Activated CD8-positive, alpha-beta T cell treated with anti-CD3 and anti-CD28 coated beads for 36 hours (primary cell): ENCODE measurements around the gene SAFB. TPM values are rescaled to one million over a fixed set of nuclear protein-coding genes. Genes with fewer than 3 reads are reported as not detected.

Experiments used
- ATAC-seq: fragments of 200-7000 bp; cut with Tn5 transposase; one replicate; pipeline ENCODE4 v1.10.0; 2021; ENCODE audit warnings: mild to moderate bottlenecking, moderate library complexity
- CTCF ChIA-PET: fragments of 350-600 bp; sonication (Branson Sonifier 250); formaldehyde crosslinking; loops from one replicate; lab custom pipeline; 2021; ENCODE audit warnings: antibody characterized with exemption; lab: Charles Lee
- POLR2A ChIA-PET: fragments of 350-600 bp; sonication (Branson Sonifier 250); formaldehyde crosslinking; loops from one replicate; lab custom pipeline; 2021; ENCODE audit warnings: antibody characterized with exemption; lab: Charles Lee
- DNase-seq: peaks from one replicate; pipeline ENCODE4 v3.0.0-alpha.2; 2020
- H3K27ac Mint-ChIP-seq: one replicate; pipeline ENCODE4 v1.8.0; 2021; ENCODE audit warnings: mild to moderate bottlenecking, mixed read lengths
- H3K27me3 Mint-ChIP-seq: one replicate; pipeline ENCODE4 v1.8.0; 2021; ENCODE audit warnings: mixed read lengths
- H3K36me3 Mint-ChIP-seq: one replicate; pipeline ENCODE4 v1.8.0; 2021; ENCODE audit warnings: low read depth, mixed read lengths
- H3K4me1 Mint-ChIP-seq: one replicate; pipeline ENCODE4 v1.8.0; 2021; ENCODE audit warnings: low read depth, mixed read lengths
- H3K4me3 Mint-ChIP-seq: one replicate; pipeline ENCODE4 v1.8.0; 2021; ENCODE audit warnings: mild to moderate bottlenecking, moderate library complexity, mixed read lengths
- H3K9me3 Mint-ChIP-seq: one replicate; pipeline ENCODE4 v1.8.0; 2021; ENCODE audit warnings: mixed read lengths
- intact Hi-C: fragments of 100-400 bp; cut with micrococcal nuclease; formaldehyde crosslinking; loops from one replicate; pipeline ENCODE4 v1.10.0; 2022
- total RNA-seq, 2 experiments: library from RNA; stranded (reverse); gene quantifications; one replicate each; pipeline ENCODE4 v1.2.3, GENCODE V29; 2021
- TF ChIP-seq, protein P1 (sequence below): fragments of 200-600 bp; IDR thresholded peaks from one replicate; pipeline ENCODE4 v1.8.0; 2022; ENCODE audit warnings: antibody characterized with exemption, mild to moderate bottlenecking

SAFB gene
- total RNA-seq, 2 experiments from 2014 or later: 124 to 132 TPM

- TF ChIP-seq, protein P1, sequence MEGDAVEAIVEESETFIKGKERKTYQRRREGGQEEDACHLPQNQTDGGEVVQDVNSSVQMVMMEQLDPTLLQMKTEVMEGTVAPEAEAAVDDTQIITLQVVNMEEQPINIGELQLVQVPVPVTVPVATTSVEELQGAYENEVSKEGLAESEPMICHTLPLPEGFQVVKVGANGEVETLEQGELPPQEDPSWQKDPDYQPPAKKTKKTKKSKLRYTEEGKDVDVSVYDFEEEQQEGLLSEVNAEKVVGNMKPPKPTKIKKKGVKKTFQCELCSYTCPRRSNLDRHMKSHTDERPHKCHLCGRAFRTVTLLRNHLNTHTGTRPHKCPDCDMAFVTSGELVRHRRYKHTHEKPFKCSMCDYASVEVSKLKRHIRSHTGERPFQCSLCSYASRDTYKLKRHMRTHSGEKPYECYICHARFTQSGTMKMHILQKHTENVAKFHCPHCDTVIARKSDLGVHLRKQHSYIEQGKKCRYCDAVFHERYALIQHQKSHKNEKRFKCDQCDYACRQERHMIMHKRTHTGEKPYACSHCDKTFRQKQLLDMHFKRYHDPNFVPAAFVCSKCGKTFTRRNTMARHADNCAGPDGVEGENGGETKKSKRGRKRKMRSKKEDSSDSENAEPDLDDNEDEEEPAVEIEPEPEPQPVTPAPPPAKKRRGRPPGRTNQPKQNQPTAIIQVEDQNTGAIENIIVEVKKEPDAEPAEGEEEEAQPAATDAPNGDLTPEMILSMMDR: no peak
- ATAC-seq (no peak), DNase-seq (no peak)
- CTCF ChIA-PET: interaction anchor here (0.7 to 4.2 kb wide), 5 partner anchors 10 to 184 kb away, joined by 3 to 32 read pairs (median 3); partner anchors contain the start of gene RPL36
- peak overlapping the region; percentile 100 for H3K4me3 Mint-ChIP-seq
- POLR2A ChIA-PET: interaction anchor here (0.6 to 5.7 kb wide), 5 partner anchors 11 to 71 kb away, joined by 3 to 17 read pairs (median 4); partner anchors contain the start of gene RPL36
- no peaks in the 10 kb centered on the region for H3K9me3 Mint-ChIP-seq
- H3K36me3 Mint-ChIP-seq: peaks cover 58% of the 10 kb centered on the region
- peaks cover 45% of the 10 kb centered on the region for H3K4me1 Mint-ChIP-seq
- H3K27ac Mint-ChIP-seq: peak overlapping the region; percentile 66
- H3K27me3 Mint-ChIP-seq: no peaks in the 10 kb centered on the region
- intact Hi-C loops: loop anchor here (5.0 kb wide), 1 partner anchor 62 kb away; the partner anchor contains the start of genes HSD11B1L and MICOS13
Observed at GRCh38 chr19:5619946-5620345, 2.9 kb upstream of the SAFB start.

- Mint-ChIP-seq H3K9me3 (no peaks in the 10 kb centered on the region), H3K4me3 (peak overlapping the region; percentile 100), H3K27me3 (no peaks in the 10 kb centered on the region), H3K36me3 (peaks cover 65% of the 10 kb centered on the region), H3K27ac (peak overlapping the region; percentile 100), H3K4me1 (peaks cover 56% of the 10 kb centered on the region)
- POLR2A ChIA-PET: interaction anchor here (1.4 to 5.7 kb wide), 11 partner anchors 9 to 97 kb away, joined by 3 to 17 read pairs (median 12); partner anchors contain the start of gene RPL36
- ATAC-seq: no peak
- DNase-seq: no peak
- TF ChIP-seq, protein P1: no peak
- intact Hi-C loops: loop anchor here (5.0 kb wide), 1 partner anchor 61 kb away; the partner anchor contains the start of genes HSD11B1L and MICOS13
- CTCF ChIA-PET: interaction anchor here (1.6 to 4.2 kb wide), 2 partner anchors 67 to 813 kb away, joined by 3 to 32 read pairs; partner anchors contain the start of gene RPL36
Observed at GRCh38 chr19:5621311-5621944, 1.5 kb upstream of the SAFB start.

GRCh38 chr19:5621945-5622464 lies 878 bp upstream of the SAFB start:
- peaks cover 62% of the 10 kb centered on the region for H3K4me1 Mint-ChIP-seq
- CTCF ChIA-PET: interaction anchor here (1.4 to 4.2 kb wide), 3 partner anchors 66 to 813 kb away, joined by 3 to 32 read pairs (median 5); partner anchors contain the start of genes CATSPERD, LONP1 and RPL36

GRCh38 chr19:5623397-5624017 lies 624 bp downstream of the SAFB start:
- Mint-ChIP-seq H3K4me1 (peaks cover 67% of the 10 kb centered on the region), H3K27me3 (no peaks in the 10 kb centered on the region), H3K27ac (peak overlapping the region; percentile 100), H3K9me3 (no peaks in the 10 kb centered on the region), H3K36me3 (peaks cover 71% of the 10 kb centered on the region), H3K4me3 (peak overlapping the region; percentile 100)
- ChIA-PET CTCF (interaction anchor here (1.4 to 4.2 kb wide), 3 partner anchors 10 to 97 kb away, joined by 3 to 32 read pairs (median 5); partner anchors contain the start of genes CATSPERD, LONP1 and RPL36), POLR2A (interaction anchor here (0.6 to 5.7 kb wide), 15 partner anchors 10 to 712 kb away, joined by 3 to 17 read pairs (median 5); partner anchors contain the start of genes RPL36 and VMAC)
- ATAC-seq: no peak
- intact Hi-C loops: loop anchor here (5.0 kb wide), 1 partner anchor 59 kb away; the partner anchor contains the start of genes HSD11B1L and MICOS13
- DNase-seq: no peak
- TF ChIP-seq, protein P1: no peak

More at GRCh38 chr19:5621945-5622464, 878 bp upstream of the SAFB start:
- Mint-ChIP-seq H3K9me3 (no peaks in the 10 kb centered on the region), H3K36me3 (peaks cover 70% of the 10 kb centered on the region), H3K27me3 (no peaks in the 10 kb centered on the region), H3K4me3 (peak overlapping the region; percentile 100), H3K27ac (peak overlapping the region; percentile 100)
- intact Hi-C loops: loop anchor here (5.0 kb wide), 1 partner anchor 60 kb away; the partner anchor contains the start of genes HSD11B1L and MICOS13
- ATAC-seq: no peak
- TF ChIP-seq, protein P1: no peak
- DNase-seq: peak; percentile 39
- POLR2A ChIA-PET: interaction anchor here (0.6 to 5.7 kb wide), 14 partner anchors 10 to 831 kb away, joined by 3 to 17 read pairs (median 9); partner anchors contain the start of genes RPL36 and VMAC
